CD4-positive, alpha-beta T cell treated with Interleukin-17A for 4 hours (primary cell): ENCODE measurements around the gene TBX21.

Source experiments
- DNase-seq: peaks from one replicate; pipeline ENCODE4 v3.0.0-alpha.2; 2020; ENCODE audit warnings: mixed read lengths

Gene TBX21

DNA sequence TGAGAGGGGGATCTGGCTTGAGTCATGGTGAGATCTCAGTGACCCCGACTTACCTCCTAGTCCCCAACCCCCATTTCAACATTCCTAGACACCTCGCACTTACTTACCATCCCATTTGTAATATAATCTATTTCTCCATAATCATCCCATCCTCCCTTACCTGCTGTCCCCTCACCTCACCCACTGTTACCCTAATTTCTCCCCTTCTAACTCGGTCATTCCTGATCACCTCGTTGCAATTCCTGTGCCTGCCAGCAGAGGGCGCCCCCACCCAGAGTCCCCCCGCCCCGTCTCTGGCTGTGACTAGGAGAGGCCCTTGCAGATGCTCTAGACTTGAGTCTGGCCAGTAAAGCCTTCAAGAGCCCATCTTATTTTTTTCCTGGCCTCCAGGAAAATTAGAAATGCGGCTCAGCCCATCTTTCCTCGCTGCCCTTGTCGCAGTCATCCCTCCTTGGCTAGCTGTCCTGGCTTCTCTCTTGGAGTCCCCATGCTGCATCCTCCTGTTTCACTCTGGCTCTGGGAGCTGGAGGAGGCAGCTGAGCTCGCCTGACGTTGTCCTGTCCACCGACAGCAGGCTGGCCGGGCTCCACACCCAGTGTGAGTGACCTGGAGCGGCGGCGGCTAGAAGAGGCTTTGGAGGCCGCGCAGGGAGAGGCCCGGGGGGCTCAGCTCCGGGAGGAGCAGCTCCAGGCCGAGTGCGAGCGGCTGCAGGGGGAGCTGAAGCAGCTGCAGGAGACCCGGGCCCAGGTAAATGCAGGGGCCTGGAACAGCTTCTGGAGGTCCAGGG, 34.1 kb upstream of the TBX21 start:
- DNase-seq = peak; percentile 84

DNA sequence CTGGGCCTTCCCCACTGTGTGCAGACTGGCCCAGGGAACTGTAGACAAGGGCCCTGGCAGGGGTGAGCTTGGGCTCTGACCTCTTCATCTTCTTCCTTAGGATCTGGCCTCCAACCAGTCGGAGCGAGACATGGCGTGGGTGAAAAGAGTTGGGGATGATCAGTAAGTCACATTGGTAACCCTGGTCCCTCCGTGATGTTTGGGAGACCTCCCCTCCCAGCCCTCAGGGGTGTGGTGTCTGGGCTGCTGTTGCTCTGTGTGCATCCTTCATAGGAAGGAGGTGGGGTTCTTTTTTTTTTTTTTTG, 33.5 kb upstream of the TBX21 start:
- no peak for DNase-seq

DNA sequence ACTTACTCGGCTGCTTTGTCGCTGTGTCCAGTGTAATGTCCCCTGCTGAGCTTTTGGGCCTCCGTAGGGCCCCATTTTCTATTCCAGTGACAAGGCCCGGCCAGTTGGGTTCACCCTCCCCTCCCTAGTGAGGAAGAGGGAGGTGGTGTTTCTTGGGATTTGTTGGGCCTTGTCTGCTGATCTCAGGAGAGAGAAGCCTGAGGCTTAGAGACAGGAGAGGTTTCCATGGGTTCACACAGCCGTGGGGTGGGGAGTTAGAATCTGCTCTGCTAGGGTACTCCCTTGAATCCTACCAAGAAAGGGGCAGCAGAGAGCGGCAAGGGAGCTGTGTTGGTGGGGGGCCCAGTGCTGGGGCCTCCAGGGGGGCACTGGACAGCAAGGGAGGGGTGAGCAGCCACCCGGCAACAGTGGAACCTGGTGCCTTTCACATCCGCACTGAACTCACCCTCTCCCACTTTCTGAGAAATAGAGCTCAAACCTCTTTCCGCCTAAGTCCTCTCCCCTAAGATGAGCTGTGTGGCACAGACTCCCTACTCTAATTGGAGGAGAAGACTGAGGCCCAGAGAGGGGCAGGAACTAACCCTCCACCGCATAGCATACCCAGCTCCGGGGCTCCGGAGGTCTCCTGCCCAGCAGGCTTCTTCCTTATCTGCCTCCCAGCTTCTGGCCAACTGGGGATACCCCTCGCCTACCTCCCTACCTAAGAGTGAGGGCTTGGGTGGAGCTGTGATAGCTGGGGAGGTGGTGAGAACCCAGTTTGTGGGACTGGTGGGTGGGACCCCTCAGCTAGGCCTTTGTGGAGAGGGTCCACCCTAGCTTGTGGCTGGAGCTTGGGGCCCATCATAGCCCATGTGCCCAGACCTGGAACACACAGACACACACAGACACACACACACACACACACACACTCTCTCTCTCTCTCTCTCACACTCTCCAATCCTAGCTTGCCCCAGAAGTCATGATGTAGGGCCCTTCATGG, 32.3 kb upstream of the TBX21 start:
- DNase-seq = no peak

DNA sequence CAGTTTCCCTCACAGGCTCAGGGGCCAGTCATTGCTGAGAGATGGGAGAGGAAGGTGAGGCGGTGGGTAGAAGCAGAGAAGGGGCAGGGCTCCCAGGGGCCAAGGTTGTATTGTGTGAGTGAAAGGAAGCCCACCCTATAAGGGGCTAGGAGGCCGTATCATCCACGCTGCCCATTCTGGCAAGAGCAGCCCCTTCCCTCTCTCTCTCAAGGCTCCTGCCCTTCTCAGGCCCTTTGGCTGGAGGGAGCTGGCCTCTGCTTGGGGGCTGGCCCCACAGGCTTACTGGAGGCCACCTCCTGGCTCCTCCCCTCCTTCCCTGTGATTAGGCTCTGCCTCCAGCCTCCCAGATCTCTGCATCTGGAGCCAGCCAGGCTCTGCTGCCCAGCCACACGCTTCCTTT, 31.4 kb upstream of the TBX21 start:
- no peak for DNase-seq

DNA sequence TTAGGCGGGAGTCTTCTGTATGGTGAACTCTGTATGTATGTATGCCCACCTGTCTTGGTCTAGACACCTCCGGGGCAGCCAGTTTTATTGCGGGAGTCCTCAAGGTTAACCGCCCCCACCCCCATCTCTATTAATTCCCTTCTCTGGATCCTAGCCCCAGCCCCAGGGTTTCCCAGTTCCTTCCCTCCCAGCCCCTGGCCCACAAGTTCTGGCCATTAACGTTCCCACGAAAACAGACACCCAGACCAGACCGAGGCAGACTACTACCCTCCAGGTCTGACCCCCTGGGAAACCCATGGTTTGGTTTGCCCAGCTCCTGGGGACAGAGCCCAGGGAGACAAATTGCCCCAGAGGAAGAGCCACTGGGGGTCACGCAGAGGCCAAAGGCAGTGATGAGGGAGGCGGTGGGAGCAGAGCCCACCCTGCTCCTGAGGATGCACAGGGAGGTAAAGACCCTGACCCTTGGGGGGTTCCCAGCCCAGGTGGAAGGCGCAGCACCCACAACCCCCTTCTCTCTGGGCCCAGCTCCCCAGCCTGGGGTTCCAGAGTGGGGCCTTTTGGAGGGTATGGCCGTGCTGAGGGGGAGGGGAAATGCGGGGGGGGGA, 30.5 kb upstream of the TBX21 start:
- DNase-seq = no peak

DNA sequence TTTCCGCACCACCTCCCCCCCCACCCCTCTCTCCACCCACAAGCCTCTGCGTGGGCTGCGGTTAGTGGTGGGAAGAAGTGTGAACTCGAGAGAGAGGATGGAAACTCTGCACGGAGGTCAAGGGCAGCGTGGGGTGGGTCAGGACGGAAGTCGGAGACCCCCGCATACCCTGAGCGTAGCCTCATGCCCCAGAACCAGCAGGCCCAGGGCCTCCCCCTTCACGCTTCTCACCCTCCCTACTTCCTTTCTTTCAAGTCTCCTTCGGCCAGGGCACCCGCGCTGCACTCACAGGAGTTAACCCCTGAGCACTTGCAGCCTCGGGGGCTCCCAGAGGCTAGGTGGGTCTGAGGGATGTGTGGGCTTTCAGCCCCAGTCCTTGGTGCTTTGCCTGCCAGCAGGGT, 29.8 kb upstream of the TBX21 start:
- DNase-seq = peak; percentile 49

DNA sequence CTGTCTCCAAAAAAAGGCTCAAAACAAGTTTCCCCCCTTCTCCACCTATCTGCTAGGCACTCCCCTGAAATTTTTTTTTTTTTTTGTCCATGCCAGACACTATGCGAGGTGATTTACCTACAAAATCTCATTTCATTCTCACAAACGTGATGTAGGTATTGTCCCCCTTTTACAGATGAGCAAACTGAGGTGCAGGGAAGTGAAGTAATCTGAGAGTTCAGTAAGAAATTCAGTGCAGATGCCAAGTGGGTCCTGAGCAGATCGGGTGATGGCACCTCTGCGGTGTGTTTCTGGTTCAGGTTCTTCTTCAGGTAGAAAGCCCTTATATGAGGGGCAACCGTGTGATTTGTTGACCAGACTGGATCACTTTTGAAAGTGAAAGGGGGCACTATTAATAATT, 29.4 kb upstream of the TBX21 start:
- no peak for DNase-seq

DNA sequence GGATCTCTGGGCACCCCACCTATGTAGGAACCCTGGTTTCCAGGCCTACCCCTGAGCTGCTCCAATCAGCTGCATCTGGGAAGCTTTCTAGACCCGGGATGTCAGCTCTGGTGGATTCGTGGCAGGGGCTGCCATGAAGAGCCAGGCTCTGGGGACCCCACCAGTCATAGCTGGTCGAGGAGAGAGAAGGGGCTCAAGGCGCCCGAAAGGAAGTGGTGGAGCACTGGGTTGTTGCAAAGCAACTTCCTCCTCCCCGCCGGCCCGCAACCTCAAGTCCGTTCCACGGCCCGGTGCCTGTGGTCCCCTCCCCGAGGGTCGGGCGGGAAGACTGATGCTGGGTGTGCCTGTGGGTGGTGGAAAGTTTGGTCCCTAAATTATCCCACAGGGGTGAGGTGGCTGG, 28.9 kb upstream of the TBX21 start:
- DNase-seq = peak; percentile 33

DNA sequence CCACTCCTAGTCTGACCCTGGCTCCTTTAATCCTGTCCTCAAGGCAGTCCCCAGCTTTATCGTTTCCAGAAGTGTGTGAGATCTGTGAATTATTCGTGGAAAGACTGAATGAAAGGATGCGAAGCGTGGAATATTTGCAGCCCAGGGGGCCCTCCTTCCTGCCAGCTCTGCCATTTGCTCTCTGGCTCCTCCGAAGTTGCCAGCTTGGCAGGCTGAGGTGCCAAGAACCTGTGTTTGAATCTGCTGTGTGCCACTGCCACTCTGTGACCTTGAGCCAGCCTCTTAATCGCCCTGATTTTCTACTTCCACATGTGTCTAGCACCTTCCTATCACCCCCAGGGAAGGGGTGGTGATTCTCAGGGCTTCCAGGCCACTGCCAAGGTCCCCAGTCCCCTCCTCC, 28.3 kb upstream of the TBX21 start:
- no peak for DNase-seq

DNA sequence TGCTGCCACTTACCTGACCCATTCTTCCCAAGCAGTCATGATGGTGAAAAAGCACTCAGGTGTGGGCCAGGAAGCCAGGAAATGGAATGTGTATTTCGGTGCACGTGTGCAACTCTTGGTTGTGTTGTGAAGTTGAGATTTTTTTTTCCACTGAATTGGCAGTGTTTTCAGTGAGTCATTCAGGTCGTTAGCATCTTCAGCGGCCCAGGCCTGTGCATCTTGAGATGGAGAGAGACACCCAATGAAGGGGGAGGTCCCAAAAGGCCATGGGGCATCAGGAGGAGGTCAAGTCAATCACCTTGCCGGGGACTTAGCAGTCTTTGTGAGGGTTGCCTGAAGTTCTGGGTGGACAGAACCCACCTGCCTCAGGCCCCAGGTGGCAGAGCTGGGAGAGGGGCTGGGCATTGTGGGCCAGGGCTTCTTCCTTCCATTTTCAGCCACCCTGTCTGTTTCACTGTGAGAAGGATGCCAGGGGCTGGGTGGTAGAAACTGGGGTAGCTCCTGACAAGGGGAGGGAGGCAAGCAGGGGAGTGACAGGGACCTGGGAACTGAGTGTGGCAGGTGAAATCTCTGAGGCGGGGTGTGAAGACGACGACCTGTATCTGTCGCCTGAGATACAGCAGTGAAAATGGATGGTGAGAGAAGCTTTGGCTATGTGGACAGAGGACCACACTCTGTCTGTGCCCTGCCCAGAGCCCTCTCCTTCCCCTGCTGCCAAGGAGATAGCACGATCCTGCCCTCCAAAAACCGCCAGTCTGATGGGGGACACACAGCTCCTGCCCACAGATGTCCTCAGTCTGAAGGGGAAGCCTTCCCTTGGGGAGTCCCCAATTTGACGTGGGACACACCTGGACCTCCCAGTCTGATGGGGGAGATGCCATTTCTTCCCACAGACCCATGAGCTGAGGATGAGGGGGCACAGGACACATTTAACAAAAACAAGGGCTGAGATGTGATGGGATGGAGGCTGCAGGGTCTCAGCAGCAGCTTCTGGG, 27.2 kb upstream of the TBX21 start:
- peak; percentile 58 for DNase-seq

DNA sequence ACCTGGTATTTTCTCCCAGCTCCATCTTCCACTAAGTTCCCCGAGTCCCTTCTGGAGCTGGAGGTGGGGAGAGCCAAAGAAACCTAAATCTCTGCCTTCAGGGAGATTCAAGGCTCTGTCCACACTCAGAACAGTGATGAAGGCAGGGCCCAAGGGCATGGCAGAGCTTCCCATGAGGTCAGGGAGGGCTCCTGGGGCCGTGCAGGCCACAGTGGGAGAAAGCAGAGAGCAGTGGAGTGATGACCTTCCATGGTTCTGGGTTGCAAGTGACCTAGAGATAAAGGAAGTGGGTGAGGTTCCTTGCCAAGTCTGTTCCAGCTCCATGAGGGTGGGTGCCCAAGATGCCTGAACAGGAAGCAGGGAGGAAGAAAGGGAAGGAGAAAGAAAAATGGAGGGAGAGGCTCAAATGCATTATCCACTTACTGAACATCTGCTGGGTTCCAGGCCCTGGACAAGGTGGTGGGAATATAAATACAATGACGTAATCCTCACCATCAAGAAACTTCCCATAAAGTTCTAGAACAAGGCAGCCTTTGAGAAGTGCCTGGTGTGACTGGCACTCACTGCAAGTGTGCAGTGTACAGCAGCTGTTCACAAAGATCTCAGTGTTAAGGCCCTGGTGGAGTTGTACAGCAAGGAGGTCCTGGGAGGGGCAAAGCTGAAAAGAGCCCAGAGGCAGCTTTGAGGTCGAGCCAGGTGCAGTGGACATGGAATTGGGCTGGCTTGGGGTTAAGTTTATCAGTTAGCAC, 25.8 kb upstream of the TBX21 start:
- no peak for DNase-seq

DNA sequence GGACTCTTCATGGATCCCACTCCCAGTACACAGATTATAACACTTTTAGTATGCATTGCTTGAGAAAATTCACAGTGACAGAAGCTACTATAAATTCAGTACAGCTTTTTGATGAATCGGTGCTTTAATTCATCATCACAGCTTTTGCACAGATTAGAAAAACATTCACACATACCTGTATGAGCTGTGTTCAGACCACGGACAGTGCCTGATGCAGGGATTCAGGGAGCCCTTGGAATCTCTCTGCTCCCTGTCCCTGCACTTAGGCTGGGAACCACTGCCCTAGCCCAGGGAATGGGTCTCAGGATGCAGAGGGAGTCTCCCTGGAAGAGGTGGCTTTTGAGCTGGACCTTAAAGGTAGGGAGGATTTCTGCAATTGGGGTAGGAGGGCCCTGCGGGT, 25.2 kb upstream of the TBX21 start:
- no peak for DNase-seq

DNA sequence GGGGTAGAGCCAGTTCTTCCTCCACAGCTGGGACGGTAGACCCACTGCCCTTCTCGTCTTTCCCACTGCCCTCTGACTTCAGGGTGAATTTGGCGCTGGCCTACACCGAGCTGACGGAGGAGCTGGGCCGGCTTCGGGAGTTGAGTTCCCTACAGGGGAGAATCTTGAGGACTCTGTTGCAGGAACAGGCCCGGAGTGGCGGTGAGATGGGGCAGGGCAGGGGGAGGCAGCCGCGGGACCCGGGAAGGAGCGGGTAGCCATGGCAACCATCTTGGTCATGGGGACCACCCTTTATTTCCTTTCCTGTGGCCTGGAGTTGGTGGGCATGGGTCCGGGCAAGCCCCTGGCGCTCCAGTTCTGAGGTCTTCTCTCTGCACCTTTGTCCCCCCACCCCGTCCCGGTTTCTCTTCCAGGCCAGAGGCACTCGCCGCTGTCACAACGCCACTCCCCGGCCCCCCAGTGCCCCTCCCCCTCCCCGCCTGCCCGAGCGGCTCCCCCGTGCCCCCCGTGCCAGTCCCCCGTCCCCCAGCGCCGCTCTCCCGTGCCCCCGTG, 24.6 kb upstream of the TBX21 start:
- DNase-seq = no peak

DNA sequence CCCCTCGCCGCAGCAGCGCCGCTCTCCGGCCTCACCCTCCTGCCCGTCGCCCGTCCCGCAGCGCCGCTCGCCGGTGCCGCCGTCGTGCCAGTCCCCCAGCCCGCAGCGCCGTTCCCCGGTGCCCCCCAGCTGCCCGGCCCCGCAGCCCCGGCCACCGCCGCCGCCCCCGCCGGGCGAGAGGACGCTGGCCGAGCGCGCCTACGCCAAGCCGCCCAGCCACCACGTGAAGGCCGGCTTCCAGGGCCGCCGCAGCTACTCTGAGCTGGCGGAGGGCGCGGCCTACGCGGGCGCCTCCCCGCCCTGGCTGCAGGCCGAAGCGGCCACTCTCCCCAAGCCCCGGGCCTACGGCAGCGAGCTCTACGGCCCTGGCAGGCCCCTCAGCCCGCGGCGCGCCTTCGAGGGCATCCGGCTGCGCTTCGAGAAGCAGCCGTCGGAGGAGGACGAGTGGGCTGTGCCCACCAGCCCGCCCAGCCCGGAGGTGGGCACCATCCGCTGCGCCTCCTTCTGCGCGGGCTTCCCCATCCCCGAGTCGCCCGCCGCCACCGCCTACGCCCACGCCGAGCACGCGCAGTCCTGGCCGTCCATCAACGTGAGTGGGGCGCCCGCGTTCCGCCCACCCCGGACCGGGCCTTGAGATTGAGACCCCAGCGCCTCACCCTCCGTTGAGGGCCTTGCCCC, 24.0 kb upstream of the TBX21 start:
- DNase-seq = no peak

DNA sequence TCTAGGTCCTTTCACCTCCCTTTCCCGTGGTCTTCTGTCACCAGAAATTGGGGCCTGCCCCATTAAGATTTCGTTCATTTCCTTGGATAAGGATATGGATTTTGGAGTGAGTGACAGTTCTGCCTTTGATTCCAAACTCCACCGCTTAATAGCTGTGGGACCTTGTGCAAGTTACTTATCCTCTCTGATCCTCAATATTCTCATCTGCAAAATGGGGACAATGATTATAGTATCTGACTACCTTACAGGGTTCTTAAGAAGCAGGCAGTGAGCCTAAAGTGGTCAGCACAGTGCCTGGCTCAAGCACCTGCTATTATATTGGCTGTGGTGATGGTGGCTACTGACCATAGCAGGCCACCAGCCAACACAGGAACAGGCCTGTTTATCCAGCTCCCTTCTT, 23.4 kb upstream of the TBX21 start:
- no peak for DNase-seq

DNA sequence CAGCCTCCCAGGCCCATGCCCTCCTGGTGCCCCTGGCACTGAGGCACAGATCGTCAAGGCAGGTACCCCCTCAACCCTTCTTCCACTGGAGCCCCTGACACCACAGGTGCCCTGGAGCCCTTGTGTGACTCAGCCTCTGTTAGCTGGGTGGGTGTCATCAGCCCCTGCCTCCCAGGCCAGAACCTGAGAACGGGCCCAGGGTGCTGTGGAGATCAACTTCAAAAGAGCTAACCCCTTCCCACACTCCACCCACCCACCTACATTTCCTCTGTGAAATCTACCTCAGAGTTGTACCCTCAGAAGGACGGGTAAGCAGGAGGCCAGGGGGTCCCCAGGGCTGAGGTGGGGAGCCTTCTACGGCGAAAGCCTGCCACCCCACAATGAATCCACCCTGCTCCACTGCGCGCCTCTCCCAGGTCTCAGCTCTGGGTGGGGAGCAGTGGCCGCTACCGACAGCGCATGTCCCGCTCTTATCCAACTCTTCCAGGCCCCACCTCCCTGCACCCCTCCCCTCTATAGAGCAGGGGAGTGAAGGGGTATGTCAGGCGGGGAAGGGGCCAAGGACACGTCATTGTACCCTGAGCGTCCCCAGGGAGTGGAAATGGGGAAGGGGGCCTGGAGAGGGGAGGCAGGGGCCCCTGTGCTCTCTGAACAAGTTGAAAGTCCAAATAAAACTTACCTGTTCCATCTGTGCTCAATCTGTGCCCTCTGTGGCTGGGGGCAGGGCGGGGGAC, 21.5 kb upstream of the TBX21 start:
- no peak for DNase-seq

DNA sequence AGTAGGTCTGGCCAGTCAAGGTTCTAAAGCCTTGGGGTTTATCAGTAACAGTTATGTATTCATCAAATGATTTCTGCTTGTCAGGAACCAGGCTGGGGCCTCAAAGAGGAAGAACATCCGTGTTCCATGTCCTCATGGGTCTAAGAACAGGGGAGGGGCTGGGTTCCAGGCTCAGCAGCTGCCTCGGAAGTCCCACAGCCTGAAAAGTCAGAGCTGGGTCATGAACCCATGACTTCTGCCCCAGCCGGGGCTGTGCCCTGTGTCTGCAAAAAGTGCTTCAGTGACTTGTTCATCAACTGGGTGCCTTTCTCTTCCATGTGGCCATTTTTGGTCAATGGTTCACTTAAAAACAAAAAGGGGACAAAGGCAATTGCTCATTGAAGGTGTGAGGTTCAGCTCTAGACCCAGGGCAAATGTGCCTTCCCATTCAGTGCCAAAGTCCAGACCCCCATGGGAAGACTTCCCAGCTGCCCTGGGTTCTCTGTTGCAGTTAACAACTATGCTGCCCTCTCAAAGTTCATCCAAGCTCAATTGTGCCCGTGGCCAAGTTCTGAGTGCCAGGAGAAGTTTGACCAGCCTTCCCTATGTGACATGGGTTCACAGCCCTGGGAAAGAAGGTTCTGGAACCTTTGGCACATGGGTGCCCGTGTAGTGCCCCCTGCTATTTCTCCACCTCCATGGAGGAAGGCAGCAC, 20.6 kb upstream of the TBX21 start:
- DNase-seq = no peak

DNA sequence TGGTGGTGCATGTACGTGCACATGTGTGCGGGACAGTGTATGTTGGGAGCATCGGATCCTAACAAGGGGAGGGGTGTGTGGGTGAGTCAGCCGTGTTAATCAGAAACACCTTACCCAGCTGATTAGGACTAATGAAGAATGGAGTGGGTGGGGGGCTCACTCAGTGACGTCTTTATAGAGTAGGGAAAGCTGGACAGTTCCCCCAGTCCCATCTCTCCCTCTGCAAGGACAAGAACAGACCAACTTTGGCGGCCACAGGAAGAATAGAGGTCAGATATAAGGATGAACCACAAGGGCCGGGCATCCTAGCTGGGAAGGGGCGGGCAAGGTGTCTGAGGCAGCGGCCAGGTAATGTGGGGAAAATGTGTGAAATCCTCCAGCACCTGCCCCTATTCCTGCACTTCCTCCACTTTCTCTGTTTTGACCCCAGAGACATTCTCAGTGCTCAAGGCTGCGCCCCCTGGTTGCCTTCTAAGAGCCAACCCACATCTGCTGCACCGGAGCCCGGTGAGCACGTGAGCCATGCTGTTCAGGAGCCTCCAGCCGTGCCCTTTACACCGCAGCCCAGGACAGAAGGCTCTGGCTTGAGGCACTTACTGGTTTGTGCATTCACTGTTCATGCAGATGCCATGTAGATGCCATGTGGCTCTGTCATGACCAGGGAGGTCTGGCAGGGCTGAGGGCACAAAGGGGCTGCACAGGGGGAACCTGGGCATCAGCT, 18.9 kb upstream of the TBX21 start:
- DNase-seq = no peak
